WTC11 (cell line): ENCODE results near the gene LYPD3.

Experiments used
- RELA ChIP-seq: sonication (generic); formaldehyde crosslinking; IDR thresholded peaks from 2 replicates; pipeline ENCODE4 v1.8.1; 2022; ENCODE audit warnings: missing genetic modification reagents, mild to moderate bottlenecking, borderline replicate concordance
- TEAD4 ChIP-seq: sonication (generic); formaldehyde crosslinking; IDR thresholded peaks from 2 replicates; pipeline ENCODE4 v1.8.0; 2022; ENCODE audit warnings: mild to moderate bottlenecking, missing genetic modification reagents
- ZNF121 ChIP-seq: sonication (generic); formaldehyde crosslinking; IDR thresholded peaks from 2 replicates; pipeline ENCODE4 v1.8.0; 2023; ENCODE audit warnings: missing genetic modification reagents
- TF ChIP-seq, protein P1 (sequence below): fragments of 250-450 bp; sonication (Bioruptor Pico); IDR thresholded peaks from 2 replicates; pipeline ENCODE4 v1.8.0; 2021; ENCODE audit warnings: mild to moderate bottlenecking
- TF ChIP-seq, protein P2 (sequence below): sonication (generic); formaldehyde crosslinking; IDR thresholded peaks from 2 replicates; pipeline ENCODE4 v1.8.1; 2022; ENCODE audit warnings: missing genetic modification reagents, borderline replicate concordance
- TF ChIP-seq, protein P3 (sequence below): fragments of 200-600 bp; IDR thresholded peaks from 2 replicates; pipeline ENCODE4 v1.8.0; 2022; ENCODE audit warnings: antibody characterized with exemption
- TF ChIP-seq, protein P4 (sequence below): sonication (generic); formaldehyde crosslinking; conservative IDR thresholded peaks from 2 replicates; pipeline ENCODE4 v1.8.1; 2022; ENCODE audit warnings: mild to moderate bottlenecking, missing genetic modification reagents
- TF ChIP-seq, protein P5 (sequence below): fragments of 250-450 bp; sonication (Bioruptor Pico); IDR thresholded peaks from 2 replicates; pipeline ENCODE4 v2.1.2; 2022; ENCODE audit warnings: mild to moderate bottlenecking, moderate library complexity

DNA sequence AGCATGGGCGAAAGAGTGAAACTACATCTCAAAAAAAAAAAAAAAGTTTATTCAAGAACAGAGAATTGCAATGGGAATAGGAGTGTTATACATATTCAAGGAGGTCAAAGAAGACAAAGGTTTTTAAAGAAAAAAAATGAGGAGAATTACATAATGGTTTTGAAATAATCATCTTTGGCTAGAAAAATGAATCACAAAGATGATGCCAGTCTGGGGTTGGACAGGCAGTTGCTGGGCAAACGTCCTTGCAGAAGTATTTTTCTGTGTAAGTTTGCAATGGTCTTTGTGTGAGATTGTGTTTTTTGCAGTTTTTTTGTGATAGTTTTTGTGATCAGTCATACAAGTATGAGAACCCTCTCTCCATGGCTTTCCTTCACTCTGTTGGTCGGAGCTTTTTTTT is 23.7 kb downstream of the LYPD3 start:
- TF ChIP-seq, protein P1, sequence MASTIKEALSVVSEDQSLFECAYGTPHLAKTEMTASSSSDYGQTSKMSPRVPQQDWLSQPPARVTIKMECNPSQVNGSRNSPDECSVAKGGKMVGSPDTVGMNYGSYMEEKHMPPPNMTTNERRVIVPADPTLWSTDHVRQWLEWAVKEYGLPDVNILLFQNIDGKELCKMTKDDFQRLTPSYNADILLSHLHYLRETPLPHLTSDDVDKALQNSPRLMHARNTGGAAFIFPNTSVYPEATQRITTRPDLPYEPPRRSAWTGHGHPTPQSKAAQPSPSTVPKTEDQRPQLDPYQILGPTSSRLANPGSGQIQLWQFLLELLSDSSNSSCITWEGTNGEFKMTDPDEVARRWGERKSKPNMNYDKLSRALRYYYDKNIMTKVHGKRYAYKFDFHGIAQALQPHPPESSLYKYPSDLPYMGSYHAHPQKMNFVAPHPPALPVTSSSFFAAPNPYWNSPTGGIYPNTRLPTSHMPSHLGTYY: no peak
- TF ChIP-seq, protein P2, sequence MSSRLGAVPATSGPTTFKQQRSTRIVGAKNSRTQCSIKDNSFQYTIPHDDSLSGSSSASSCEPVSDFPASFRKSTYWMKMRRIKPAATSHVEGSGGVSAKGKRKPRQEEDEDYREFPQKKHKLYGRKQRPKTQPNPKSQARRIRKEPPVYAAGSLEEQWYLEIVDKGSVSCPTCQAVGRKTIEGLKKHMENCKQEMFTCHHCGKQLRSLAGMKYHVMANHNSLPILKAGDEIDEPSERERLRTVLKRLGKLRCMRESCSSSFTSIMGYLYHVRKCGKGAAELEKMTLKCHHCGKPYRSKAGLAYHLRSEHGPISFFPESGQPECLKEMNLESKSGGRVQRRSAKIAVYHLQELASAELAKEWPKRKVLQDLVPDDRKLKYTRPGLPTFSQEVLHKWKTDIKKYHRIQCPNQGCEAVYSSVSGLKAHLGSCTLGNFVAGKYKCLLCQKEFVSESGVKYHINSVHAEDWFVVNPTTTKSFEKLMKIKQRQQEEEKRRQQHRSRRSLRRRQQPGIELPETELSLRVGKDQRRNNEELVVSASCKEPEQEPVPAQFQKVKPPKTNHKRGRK (CRISPR knock-in tag): no peak
- TF ChIP-seq, protein P3, sequence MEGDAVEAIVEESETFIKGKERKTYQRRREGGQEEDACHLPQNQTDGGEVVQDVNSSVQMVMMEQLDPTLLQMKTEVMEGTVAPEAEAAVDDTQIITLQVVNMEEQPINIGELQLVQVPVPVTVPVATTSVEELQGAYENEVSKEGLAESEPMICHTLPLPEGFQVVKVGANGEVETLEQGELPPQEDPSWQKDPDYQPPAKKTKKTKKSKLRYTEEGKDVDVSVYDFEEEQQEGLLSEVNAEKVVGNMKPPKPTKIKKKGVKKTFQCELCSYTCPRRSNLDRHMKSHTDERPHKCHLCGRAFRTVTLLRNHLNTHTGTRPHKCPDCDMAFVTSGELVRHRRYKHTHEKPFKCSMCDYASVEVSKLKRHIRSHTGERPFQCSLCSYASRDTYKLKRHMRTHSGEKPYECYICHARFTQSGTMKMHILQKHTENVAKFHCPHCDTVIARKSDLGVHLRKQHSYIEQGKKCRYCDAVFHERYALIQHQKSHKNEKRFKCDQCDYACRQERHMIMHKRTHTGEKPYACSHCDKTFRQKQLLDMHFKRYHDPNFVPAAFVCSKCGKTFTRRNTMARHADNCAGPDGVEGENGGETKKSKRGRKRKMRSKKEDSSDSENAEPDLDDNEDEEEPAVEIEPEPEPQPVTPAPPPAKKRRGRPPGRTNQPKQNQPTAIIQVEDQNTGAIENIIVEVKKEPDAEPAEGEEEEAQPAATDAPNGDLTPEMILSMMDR: no peak
- TF ChIP-seq ZNF121 (CRISPR knock-in tag): no peak
- TF ChIP-seq, protein P4, sequence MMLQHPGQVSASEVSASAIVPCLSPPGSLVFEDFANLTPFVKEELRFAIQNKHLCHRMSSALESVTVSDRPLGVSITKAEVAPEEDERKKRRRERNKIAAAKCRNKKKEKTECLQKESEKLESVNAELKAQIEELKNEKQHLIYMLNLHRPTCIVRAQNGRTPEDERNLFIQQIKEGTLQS (CRISPR knock-in tag): no peak
- no peak for TF ChIP-seq TEAD4 (CRISPR knock-in tag)
- TF ChIP-seq, protein P5, sequence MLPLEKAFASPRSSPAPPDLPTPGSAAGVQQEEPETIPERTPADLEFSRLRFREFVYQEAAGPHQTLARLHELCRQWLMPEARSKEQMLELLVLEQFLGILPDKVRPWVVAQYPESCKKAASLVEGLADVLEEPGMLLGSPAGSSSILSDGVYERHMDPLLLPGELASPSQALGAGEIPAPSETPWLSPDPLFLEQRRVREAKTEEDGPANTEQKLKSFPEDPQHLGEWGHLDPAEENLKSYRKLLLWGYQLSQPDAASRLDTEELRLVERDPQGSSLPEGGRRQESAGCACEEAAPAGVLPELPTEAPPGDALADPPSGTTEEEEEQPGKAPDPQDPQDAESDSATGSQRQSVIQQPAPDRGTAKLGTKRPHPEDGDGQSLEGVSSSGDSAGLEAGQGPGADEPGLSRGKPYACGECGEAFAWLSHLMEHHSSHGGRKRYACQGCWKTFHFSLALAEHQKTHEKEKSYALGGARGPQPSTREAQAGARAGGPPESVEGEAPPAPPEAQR: no peak
- TF ChIP-seq RELA: no peak
